Neuronal stem cell (in vitro differentiated cells): ENCODE results near the gene MEOX2.

Source experiments
- DNase-seq: peaks from one replicate; pipeline ENCODE4 v3.0.0-alpha.2; 2013; ENCODE audit warnings: low spot score
- H2AFZ ChIP-seq: one replicate; pipeline ENCODE4 v1.6.1; 2013; ENCODE audit warnings: mild to moderate bottlenecking, low read length, inconsistent platforms
- H2AK5ac ChIP-seq: 2 replicates; pipeline ENCODE4 v1.6.1; 2013; ENCODE audit warnings: low read depth, mild to moderate bottlenecking, inconsistent platforms, low read length, moderate library complexity, mixed read lengths
- H2BK120ac ChIP-seq: 2 replicates; pipeline ENCODE4 v1.6.1; 2013; ENCODE audit warnings: low read depth, mild to moderate bottlenecking, inconsistent platforms, low read length, moderate library complexity, mixed read lengths
- H2BK12ac ChIP-seq: one replicate; pipeline ENCODE4 v1.6.1; 2013; ENCODE audit warnings: low read length, inconsistent platforms
- H2BK15ac ChIP-seq: 2 replicates; pipeline ENCODE4 v1.6.1; 2013; ENCODE audit warnings: mild to moderate bottlenecking, low read length, inconsistent platforms, mixed read lengths
- H2BK5ac ChIP-seq: one replicate; pipeline ENCODE4 v1.6.1; 2013; ENCODE audit warnings: inconsistent platforms, mild to moderate bottlenecking, low read length, moderate library complexity
- H3K14ac ChIP-seq: one replicate; pipeline ENCODE4 v1.6.1; 2013; ENCODE audit warnings: low read length, inconsistent platforms
- H3K18ac ChIP-seq: 2 replicates; pipeline ENCODE4 v1.6.1; 2013; ENCODE audit warnings: low read length, inconsistent platforms
- H3K23ac ChIP-seq: 2 replicates; pipeline ENCODE4 v1.6.1; 2013; ENCODE audit warnings: low read depth, mild to moderate bottlenecking, mixed read lengths, low read length, inconsistent platforms; ENCODE audit not compliant: poor library complexity
- H3K27ac ChIP-seq: replicated peaks from 3 replicates; pipeline ENCODE4 v1.5.1; 2013; ENCODE audit warnings: low read length, inconsistent platforms
- H3K27me3 ChIP-seq, 3 experiments: 2 replicates each; pipeline ENCODE4 v1.6.1; 2013; ENCODE audit warnings: low read length in 3 of 3, mild to moderate bottlenecking in 2 of 3, inconsistent platforms in 1 of 3, low read depth in 1 of 3, mixed read lengths in 1 of 3, moderate library complexity in 1 of 3; ENCODE audit not compliant: control insufficient read depth in 3 of 3, insufficient read depth in 3 of 3
- H3K36me3 ChIP-seq, 2 donors: replicated peaks in 1 of 2; 2 replicates each; pipeline ENCODE4 v1.6.1; 2013; ENCODE audit warnings: low read length in 2 of 2; ENCODE audit not compliant: control insufficient read depth in 2 of 2, insufficient read depth in 2 of 2
- H3K4ac ChIP-seq: 2 replicates; pipeline ENCODE4 v1.6.1; 2013; ENCODE audit warnings: inconsistent platforms, mild to moderate bottlenecking, low read length, moderate library complexity
- H3K4me1 ChIP-seq, 2 donors: 1 replicate in 1 of 2; 2 replicates in 1 of 2; pipeline ENCODE4 v1.6.1; 2013; ENCODE audit warnings: low read length in 2 of 2, low read depth in 1 of 2; ENCODE audit not compliant: control insufficient read depth in 2 of 2, insufficient read depth in 1 of 2
- H3K4me2 ChIP-seq: one replicate; pipeline ENCODE4 v1.6.1; 2013; ENCODE audit warnings: mild to moderate bottlenecking, low read length, inconsistent platforms; ENCODE audit not compliant: insufficient read depth, poor library complexity, severe bottlenecking
- H3K4me3 ChIP-seq, 2 donors: 2 replicates each; pipeline ENCODE4 v1.5.1; 2013; ENCODE audit warnings: low read length in 2 of 2, mild to moderate bottlenecking in 2 of 2, inconsistent platforms in 1 of 2, moderate library complexity in 1 of 2
- H3K79me1 ChIP-seq: one replicate; pipeline ENCODE4 v1.6.1; 2013; ENCODE audit warnings: low read depth, mild to moderate bottlenecking, inconsistent platforms, low read length, moderate library complexity
- H3K9ac ChIP-seq: one replicate; pipeline ENCODE4 v1.6.1; 2013; ENCODE audit warnings: mild to moderate bottlenecking, low read depth, low read length, inconsistent platforms; ENCODE audit not compliant: poor library complexity
- H3K9me3 ChIP-seq, 2 donors: replicated peaks in 1 of 2; 2 replicates each; pipeline versions ENCODE3 to v1.6.1; 2013; ENCODE audit warnings: low read length in 2 of 2, mild to moderate bottlenecking in 2 of 2, inconsistent platforms in 1 of 2, low read depth in 1 of 2, mixed read lengths in 1 of 2, moderate library complexity in 1 of 2; ENCODE audit not compliant: control insufficient read depth in 2 of 2, insufficient read depth in 1 of 2
- H4K8ac ChIP-seq: one replicate; pipeline ENCODE4 v1.6.1; 2013; ENCODE audit warnings: low read depth, mild to moderate bottlenecking, inconsistent platforms, low read length, moderate library complexity
- H4K91ac ChIP-seq: one replicate; pipeline ENCODE4 v1.6.1; 2013; ENCODE audit warnings: low read length, low read depth, mild to moderate bottlenecking, inconsistent platforms; ENCODE audit not compliant: poor library complexity
- WGBS, 2 donors: extraction: QIAGEN DNeasy Blood & Tissue Kit; methylation state at CpG; one replicate each; pipeline ENCODE4 v1.1.7; 2013; ENCODE audit warnings: missing lambda C conversion rate in 2 of 2, mixed read lengths in 1 of 2; ENCODE audit not compliant: insufficient read length in 2 of 2, insufficient replicate concordance in 1 of 2; ENCODE audit errors: extremely low coverage in 2 of 2; 5-methylcytosine and 5-hydroxymethylcytosine counted together

MEOX2 gene

GRCh38 chr7:15688279-15688626 is 1.8 kb upstream of the MEOX2 start:
- Histone ChIP-seq H3K4me2 (peak overlapping the region; percentile 12), H3K4me1 (peaks cover 8 to 20% of the 10 kb centered on the region in 2 donors), H3K4me3 (no peak overlapping the region), H2BK15ac (no peak overlapping the region), H3K14ac (no peak overlapping the region), H3K27ac (no peak overlapping the region), H3K23ac (no peak overlapping the region), H3K4ac (no peak overlapping the region), H3K36me3 (no peaks in the 10 kb centered on the region), H2AK5ac (no peak overlapping the region), H3K18ac (no peak overlapping the region), H3K9me3 (no peaks in the 10 kb centered on the region), H4K8ac (no peak overlapping the region), H3K27me3 (peaks cover 18 to 55% (median 40%) of the 10 kb centered on the region in 3 experiments), H3K79me1 (no peaks in the 10 kb centered on the region), H2BK12ac (no peak overlapping the region), H2BK5ac (no peak overlapping the region), H2BK120ac (no peak overlapping the region), H3K9ac (no peak overlapping the region), H2AFZ (no peak overlapping the region), H4K91ac (no peak overlapping the region)
- no CpG with 5 or more reads among the region's 10 CpGs for WGBS, 2 donors
- no peak for DNase-seq

DNA sequence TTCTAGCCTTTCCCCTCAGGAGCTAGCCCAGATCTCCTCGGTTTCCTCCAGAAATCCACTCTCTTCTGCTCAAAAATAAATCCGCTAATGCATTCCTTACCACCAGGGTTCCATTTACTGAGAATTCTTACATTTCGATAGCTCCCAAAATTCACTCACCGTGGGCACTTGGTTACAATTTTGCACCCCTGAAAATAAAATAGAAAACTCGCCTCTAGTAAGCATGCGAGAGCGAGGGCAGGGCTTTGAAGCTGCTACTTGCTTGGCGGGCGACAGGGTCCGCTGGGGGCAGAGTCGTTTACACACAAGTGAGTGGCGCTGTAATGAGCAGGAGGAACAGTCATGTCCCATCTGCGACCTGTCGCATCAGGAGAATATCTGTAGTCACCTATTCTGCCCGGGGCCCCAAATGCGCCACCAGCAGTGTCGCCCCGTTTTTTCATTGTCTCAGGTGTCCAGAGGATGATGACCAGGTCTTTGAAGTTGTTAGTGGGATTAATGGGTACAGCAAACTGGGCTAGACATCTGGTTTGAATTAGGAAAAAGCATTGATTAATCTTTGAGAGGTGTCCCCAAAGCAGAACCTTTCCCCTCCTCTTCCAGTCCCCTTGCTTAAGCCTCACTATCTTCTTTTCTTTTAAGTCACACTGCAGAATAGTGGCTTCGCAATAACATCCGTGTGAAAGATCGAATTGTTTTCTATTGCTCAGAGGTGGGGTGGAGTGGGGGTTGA is 1.2 kb upstream of the MEOX2 start:
- H2BK15ac ChIP-seq, result no peak overlapping the region
- no peak overlapping the region for H2BK5ac ChIP-seq
- H3K36me3 ChIP-seq, result no peaks in the 10 kb centered on the region
- H3K9ac ChIP-seq, result no peak overlapping the region
- H3K79me1 ChIP-seq, result no peaks in the 10 kb centered on the region
- H3K4me2 ChIP-seq, result peak overlapping the region; percentile 12
- H3K27ac ChIP-seq, result no peak overlapping the region
- H3K4me3 ChIP-seq, result no peak overlapping the region
- H2BK12ac ChIP-seq, result no peak overlapping the region
- H3K14ac ChIP-seq, result no peak overlapping the region
- H3K4ac ChIP-seq, result no peak overlapping the region
- H3K23ac ChIP-seq, result no peak overlapping the region
- no peak overlapping the region for H4K8ac ChIP-seq
- H2AK5ac ChIP-seq, result no peak overlapping the region
- peaks cover 8 to 20% of the 10 kb centered on the region in 2 donors for H3K4me1 ChIP-seq
- no CpG with 5 or more reads among the region's 21 CpGs for WGBS, 2 donors
- H2AFZ ChIP-seq, result peak overlapping the region; percentile 88
- H3K18ac ChIP-seq, result no peak overlapping the region
- H2BK120ac ChIP-seq, result no peak overlapping the region
- peak; percentile 41 for DNase-seq
- H3K27me3 ChIP-seq, result peaks cover 18 to 55% (median 40%) of the 10 kb centered on the region in 3 experiments
- H3K9me3 ChIP-seq, result no peaks in the 10 kb centered on the region
- H4K91ac ChIP-seq, result no peak overlapping the region

DNA sequence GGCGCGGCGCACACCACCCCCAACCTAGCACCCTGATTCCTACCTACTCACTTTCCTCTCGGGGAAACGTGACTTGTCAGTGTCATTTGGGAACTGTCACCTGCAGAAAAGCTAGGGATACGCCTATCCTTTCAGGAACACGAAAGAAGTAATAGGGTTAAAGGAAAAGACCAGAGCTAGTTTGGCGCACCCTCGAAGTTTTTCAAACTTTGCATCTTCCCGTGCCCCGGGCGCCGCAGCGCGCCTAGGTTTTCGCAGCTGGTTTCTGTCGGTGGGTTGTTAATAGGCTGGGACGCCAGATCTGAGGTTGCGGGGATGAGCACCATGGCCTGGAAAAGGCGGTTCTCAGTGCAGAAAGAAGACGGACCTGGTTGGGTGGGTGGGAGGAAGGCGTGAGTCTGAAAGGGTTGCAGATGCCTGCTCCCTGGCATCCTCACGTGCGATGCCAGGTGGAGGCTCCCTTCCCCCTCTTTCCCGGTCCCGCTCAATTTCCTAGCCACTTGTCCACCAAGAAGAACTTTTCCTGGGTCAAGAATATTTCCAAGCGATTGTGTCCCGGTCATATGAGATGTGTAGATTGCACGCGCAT is 568 bp upstream of the MEOX2 start:
- Histone ChIP-seq H3K4me1 (peaks cover 8 to 20% of the 10 kb centered on the region in 2 donors), H2AK5ac (no peak overlapping the region), H3K18ac (no peak overlapping the region), H3K4me3 (no peak overlapping the region), H2BK12ac (no peak overlapping the region), H3K27me3 (peaks cover 18 to 55% (median 40%) of the 10 kb centered on the region in 3 experiments), H4K91ac (no peak overlapping the region), H3K36me3 (no peaks in the 10 kb centered on the region), H2AFZ (peak overlapping the region; percentile 88), H2BK5ac (no peak overlapping the region), H3K9ac (no peak overlapping the region), H3K14ac (no peak overlapping the region), H3K27ac (no peak overlapping the region), H3K79me1 (no peaks in the 10 kb centered on the region), H4K8ac (no peak overlapping the region), H3K9me3 (no peaks in the 10 kb centered on the region), H2BK15ac (no peak overlapping the region), H3K23ac (no peak overlapping the region), H3K4me2 (peak overlapping the region; percentile 43), H3K4ac (no peak overlapping the region), H2BK120ac (no peak overlapping the region)
- peak; percentile 12 for DNase-seq
- WGBS, 2 donors, result no CpG with 5 or more reads among the region's 30 CpGs
